Hippocampal formation (tissue), 2 donors: ENCODE measurements around the gene PLCL1.

Experiments
- DNase-seq, 2 donors: peaks; one replicate each; lab custom pipeline; 2025; lab: John Stamatoyannopoulos, UW

The PLCL1 gene

DNA sequence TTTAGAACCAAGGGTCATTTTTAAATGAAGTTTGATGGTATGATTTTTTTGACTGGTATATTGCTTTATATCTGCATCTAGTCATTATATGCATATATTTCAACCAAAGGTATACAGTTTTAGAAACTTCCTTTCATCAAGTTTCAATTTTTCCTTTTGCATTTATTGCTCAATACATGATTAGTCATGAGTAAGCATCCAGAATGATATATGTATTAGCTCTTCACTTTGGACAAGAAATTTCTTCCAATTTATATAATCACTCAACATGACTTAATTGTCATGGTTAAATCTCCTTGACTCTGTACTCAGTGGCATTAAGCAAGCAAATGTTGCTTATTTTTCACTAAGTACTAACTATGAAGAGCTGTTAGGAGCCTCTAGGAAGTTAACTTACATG, 123.6 kb downstream of the PLCL1 start:
- no peak for DNase-seq

- DNase-seq = no peak
These were observed 124.9 kb downstream of the PLCL1 start for GRCh38 chr2:197929008-197929885.

GRCh38 chr2:197929886-197930227, 125.5 kb downstream of the PLCL1 start:
- no peak for DNase-seq

DNA sequence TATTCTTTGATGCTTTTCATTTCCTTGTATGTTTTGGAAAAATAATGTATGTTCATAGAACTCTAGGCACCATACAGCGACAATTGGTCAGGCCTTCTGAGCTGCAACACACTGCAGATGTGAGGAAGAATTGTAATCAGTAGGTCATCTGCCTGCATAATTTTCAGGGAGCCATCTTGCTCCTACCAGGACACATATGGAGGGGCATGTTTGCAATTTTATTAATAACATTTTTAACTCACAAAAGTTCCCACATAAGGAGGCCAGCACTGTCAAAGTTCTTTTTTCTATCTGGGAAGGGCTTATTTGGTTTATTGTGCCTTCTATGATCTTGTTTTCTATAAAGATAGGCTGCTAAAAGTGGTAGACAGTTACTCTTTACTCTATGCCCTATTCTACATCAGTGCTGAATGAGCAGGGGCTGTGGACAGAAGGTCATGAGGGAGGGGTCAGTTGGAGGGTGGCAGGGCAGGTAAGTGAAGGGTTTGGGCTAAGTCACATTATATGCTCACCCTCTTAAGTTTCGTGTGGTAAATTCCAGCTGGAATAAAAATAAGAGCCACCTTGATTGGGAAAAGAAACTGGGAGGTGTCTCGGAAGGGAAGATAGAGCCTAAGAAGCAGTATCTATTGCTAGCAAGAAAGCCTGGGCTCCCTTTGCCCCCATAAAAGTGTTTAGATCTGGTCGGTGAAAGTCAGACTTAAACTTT, 126.3 kb downstream of the PLCL1 start:
- no peak for DNase-seq

- DNase-seq = no peak
These were observed 127.4 kb downstream of the PLCL1 start for GRCh38 chr2:197931661-197932312.

DNA sequence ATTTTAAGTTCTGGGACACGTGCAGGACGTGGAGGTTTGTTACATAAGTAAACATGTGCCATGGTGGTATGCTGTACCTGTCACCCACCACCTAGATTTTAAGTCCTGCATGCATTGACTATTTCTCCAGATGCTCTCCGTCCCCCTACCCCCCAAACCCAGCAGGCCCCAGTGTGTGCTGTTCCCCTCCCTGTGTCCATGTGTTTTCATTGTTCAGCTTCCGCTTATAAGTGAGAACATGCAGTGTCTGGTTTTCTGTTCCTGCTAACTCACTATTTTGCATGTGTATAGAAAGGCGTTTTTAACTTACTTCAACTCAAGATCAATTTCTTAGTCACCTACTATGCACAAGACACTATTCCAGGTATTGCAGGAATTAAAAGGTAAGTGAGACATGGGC, 128.0 kb downstream of the PLCL1 start:
- no peak for DNase-seq

GRCh38 chr2:197934261-197934933, 130.0 kb downstream of the PLCL1 start:
- DNase-seq = no peak

- no peak for DNase-seq
These were observed 130.5 kb downstream of the PLCL1 start for GRCh38 chr2:197934934-197935289.

- no peak for DNase-seq
These were observed 133.4 kb downstream of the PLCL1 start for GRCh38 chr2:197937814-197938213.

DNA sequence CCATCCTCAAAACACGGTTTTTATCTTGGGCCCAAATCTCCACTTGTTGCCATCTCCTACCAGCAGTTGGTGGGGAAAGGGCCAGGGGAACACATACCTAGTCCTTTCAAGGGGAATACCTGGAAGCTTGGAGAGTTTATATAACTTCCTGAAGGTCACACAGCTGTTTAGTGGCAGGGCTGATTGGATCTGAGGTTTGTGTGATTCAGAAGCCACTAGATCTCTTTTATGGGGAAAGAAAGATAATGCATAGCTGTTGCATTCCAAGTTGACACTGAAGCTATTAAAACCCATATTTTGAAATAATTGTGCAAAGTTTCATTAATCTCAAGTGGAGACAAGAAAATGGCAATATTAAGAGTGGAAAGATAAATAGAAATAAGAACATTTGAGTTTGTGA, 134.2 kb downstream of the PLCL1 start:
- no peak for DNase-seq

DNA sequence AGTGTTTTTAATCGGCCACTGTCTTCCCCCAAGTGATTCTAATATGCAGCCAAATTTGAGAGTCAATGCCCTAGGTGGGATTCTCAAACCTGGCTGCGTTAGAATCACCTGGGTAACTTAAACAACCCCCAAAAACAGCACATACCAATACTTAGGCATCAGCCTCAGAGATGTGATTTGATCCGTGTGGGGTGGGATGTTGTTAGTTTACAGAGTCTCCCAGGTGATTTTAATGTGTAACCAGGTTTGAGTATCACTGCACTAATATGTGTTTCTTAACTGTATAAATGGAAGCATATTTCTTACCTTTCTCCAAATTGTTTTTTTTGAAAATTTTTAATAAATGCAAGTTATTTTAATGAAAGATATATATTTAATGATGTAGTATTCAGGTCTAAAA, 135.4 kb downstream of the PLCL1 start:
- DNase-seq = no peak

DNA sequence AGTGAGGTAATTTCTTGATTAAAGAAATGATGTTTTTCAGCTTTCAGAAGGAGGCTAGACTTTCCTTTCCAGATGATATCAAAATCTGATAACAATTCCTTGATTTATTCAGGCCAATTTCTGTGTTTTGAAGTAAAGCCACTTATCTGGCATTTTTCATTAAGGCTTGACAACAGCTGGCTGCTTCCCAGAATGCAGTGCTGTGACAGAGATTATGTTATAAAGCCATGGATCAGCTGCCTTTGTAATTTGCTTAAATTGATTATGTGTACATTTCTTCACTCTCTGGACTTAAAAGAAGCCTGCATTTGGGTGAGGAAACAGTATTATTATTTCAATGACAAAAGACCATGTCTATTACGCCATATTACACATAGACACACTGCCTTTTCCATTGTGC, 136.0 kb downstream of the PLCL1 start:
- DNase-seq = no peak

- no peak for DNase-seq
These were observed 137.3 kb downstream of the PLCL1 start for GRCh38 chr2:197941715-197942114.

GRCh38 chr2:197943731-197944130, 139.3 kb downstream of the PLCL1 start:
- no peak for DNase-seq

- no peak for DNase-seq
These were observed 140.2 kb downstream of the PLCL1 start for GRCh38 chr2:197944416-197945096.

DNA sequence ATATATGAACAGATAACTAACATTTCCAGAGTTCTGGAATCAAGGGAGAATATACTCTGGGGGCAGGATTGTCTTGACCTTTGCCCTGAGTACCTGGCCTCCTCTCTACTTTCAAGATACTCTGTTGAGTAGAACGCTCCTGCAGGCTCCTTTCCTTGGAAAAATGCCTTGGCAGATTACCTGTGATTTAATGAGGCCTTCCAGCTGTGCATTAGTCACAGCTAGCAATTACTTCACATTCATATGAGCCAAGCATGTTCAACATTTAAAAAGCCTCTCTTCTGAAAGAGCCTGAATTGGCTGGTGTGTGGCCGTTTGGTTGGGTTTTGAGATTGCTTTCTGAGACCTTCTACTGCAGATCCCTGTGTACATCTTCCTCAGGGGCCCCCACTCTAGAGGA, 142.2 kb downstream of the PLCL1 start:
- no peak for DNase-seq

- no peak for DNase-seq
These were observed 142.9 kb downstream of the PLCL1 start for GRCh38 chr2:197947219-197947757.

DNA sequence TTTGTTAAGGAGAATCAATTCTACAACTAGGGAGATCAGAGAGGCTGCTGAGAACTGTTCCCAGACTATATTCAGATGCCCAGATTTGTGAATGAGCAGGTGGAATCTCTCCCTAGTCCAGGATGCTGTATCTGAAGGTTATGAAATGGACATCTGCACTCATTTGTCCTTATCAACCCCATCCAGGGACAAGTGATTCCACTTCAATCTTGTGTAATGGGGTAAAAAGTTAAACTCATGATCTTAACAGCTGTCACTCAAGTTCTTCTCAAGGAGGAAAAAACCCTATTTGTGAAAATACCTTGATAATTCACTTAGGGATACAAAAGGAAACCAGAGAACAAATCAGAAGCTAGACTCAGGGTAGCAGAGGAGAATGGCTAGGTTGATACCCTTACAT, 144.8 kb downstream of the PLCL1 start:
- no peak for DNase-seq

- DNase-seq = no peak
These were observed 145.6 kb downstream of the PLCL1 start for GRCh38 chr2:197950006-197950405.

DNA sequence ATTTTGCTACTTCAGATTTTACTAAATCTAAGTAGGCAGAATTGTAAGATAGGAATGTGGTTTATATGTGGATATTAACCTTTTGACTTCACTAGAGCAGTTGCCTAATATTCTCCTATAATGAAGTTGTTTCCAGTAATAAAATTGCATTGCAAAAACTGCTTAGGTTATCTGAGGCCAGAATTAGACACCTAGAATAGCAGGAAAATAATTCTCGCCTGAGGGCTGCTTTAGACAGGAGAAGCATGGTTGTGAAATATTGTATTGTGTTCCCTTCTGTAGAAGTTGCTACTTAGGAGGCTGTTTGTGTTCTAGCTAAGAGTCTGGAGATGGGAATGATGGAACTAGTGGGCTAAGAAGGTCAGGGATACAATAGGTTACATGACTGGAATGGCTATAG, 146.3 kb downstream of the PLCL1 start:
- DNase-seq = no peak

GRCh38 chr2:197952540-197953202, 148.3 kb downstream of the PLCL1 start:
- no peak for DNase-seq
